Measurements from ENCODE around the gene MORF4L1. TPM values are rescaled to one million over a fixed set of nuclear protein-coding genes. Genes with fewer than 3 reads are reported as not detected.
A peak's percentile ranks its signal among the peaks of the same experiment; 100 is the strongest.

The MORF4L1 gene
- total and polyA plus RNA-seq, 10 of the 15 experiments (the other 5 are each of a cell fraction or from before 2014, with no cell fraction given), result 113 to 636 (median 229) TPM

DNA sequence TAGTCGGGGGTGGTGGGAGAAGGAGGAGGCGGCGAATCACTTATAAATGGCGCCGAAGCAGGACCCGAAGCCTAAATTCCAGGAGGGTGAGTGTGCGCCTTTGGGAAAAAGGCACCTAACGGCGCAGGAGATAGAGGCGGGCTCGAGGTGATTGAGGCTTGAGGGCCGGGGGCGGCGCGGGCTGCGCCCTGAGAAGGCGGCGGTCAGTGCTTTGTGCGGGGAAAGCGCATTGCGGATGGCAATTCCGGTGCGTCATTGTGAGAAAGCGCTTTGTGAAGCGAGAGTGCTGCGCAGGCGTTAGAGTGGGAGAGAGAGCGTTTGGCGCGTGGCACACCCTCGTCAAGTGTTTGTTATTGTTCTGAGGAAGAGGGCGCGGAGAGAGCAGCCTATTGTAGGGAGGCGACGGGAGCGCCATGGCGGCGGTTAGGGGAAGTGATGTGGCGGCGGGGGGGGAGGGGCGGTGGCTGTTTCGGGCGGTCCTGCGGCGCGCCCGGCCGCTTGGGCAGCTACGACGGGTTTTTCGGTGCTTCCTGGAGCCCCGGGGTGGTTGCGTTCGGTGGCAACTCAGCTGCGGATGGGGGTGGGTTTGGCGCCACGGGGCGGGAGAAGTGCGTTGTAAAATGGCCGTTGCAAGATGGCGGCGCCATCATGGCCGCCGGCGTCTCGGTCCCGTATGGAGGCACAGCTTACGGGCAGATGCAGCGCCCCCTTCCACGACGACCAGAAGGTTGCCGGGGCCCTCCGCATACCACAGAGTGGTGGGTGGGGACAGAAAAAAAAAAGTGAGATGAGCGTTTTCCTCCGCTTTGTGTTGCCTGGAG is 492 bp downstream of the MORF4L1 start (continued):
- TF ChIP-seq NFIC (IDR thresholded peaks at IDR 0.05; ENCODE audit: low read depth, low read length), result no peak
- no peak for TF ChIP-seq HDAC6 (IDR thresholded peaks at IDR 0.05; ENCODE audit: unreplicated experiment)
- TF ChIP-seq CREB1 (IDR thresholded peaks at IDR 0.05; ENCODE audit: low read depth), result peak; percentile 68; the same call in 1 of the 2 replicates
- peak; percentile 91 for TF ChIP-seq CHD1 (IDR thresholded peaks at IDR 0.05; ENCODE audit: low read depth, low read length)
- 0 out of 2 replicates have a peak, but pooled peaks have one; percentile 5 for TF ChIP-seq JUNB (IDR thresholded peaks at IDR 0.05)
- TF ChIP-seq, protein P1, sequence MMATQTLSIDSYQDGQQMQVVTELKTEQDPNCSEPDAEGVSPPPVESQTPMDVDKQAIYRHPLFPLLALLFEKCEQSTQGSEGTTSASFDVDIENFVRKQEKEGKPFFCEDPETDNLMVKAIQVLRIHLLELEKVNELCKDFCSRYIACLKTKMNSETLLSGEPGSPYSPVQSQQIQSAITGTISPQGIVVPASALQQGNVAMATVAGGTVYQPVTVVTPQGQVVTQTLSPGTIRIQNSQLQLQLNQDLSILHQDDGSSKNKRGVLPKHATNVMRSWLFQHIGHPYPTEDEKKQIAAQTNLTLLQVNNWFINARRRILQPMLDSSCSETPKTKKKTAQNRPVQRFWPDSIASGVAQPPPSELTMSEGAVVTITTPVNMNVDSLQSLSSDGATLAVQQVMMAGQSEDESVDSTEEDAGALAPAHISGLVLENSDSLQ (IDR thresholded peaks at IDR 0.05), result peak; percentile 50; the same call in 1 of the 2 replicates
- 0 out of 2 replicates have a peak, but pooled peaks have one; percentile 10 for TF ChIP-seq NRF1 (conservative IDR thresholded peaks at IDR 0.05; ENCODE audit: low read depth, low read length)
- no peak for TF ChIP-seq SREBF2 (IDR thresholded peaks at IDR 0.05; ENCODE audit: low read length)
- TF ChIP-seq MEF2B (IDR thresholded peaks at IDR 0.05; ENCODE audit: partially characterized antibody, poor library complexity, severe bottlenecking), result no peak
- no peak for TF ChIP-seq MYB (IDR thresholded peaks at IDR 0.05; ENCODE audit: borderline replicate concordance, low read depth, low read length)
- peak; percentile 83 for TF ChIP-seq RUNX3 (IDR thresholded peaks at IDR 0.05; ENCODE audit: low read length)
- peak; percentile 36; the same call in 1 of the 2 replicates for TF ChIP-seq NR2F1 (conservative IDR thresholded peaks at IDR 0.05)
- no peak for TF ChIP-seq PAX8 (IDR thresholded peaks at IDR 0.05)
- TF ChIP-seq BMI1 (IDR thresholded peaks at IDR 0.05; ENCODE audit: borderline replicate concordance), result no peak
- TF ChIP-seq ZNF622 (IDR thresholded peaks at IDR 0.05), result no peak
- TF ChIP-seq ZZZ3 (IDR thresholded peaks at IDR 0.05; ENCODE audit: control insufficient read depth, insufficient read length, low read depth), result no peak
- peak; percentile 14; the same call in 1 of the 2 replicates for TF ChIP-seq SMAD5 (IDR thresholded peaks at IDR 0.05; ENCODE audit: low read depth)
- TF ChIP-seq, protein P2, sequence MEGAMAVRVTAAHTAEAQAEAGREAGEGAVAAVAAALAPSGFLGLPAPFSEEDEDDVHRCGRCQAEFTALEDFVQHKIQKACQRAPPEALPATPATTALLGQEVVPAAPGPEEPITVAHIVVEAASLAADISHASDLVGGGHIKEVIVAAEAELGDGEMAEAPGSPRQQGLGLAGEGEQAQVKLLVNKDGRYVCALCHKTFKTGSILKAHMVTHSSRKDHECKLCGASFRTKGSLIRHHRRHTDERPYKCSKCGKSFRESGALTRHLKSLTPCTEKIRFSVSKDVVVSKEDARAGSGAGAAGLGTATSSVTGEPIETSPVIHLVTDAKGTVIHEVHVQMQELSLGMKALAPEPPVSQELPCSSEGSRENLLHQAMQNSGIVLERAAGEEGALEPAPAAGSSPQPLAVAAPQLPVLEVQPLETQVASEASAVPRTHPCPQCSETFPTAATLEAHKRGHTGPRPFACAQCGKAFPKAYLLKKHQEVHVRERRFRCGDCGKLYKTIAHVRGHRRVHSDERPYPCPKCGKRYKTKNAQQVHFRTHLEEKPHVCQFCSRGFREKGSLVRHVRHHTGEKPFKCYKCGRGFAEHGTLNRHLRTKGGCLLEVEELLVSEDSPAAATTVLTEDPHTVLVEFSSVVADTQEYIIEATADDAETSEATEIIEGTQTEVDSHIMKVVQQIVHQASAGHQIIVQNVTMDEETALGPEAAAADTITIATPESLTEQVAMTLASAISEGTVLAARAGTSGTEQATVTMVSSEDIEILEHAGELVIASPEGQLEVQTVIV (IDR thresholded peaks at IDR 0.05; ENCODE audit: borderline replicate concordance, partially characterized antibody), result no peak
- no peak for TF ChIP-seq NFYB (IDR thresholded peaks at IDR 0.05; ENCODE audit: insufficient read depth, low read depth, low read length)
- no peak for TF ChIP-seq KLF5 (IDR thresholded peaks at IDR 0.05; ENCODE audit: partially characterized antibody)
- TF ChIP-seq, protein P3, sequence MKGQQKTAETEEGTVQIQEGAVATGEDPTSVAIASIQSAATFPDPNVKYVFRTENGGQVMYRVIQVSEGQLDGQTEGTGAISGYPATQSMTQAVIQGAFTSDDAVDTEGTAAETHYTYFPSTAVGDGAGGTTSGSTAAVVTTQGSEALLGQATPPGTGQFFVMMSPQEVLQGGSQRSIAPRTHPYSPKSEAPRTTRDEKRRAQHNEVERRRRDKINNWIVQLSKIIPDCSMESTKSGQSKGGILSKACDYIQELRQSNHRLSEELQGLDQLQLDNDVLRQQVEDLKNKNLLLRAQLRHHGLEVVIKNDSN (IDR thresholded peaks at IDR 0.05; ENCODE audit: borderline replicate concordance, extremely low read length, insufficient read depth, low read depth, low read length), result no peak
- no peak for TF ChIP-seq STAT3 (IDR thresholded peaks at IDR 0.05; ENCODE audit: low read depth, low read length)
- TF ChIP-seq CBFB (IDR thresholded peaks at IDR 0.05; ENCODE audit: low read depth), result peak; percentile 63
- TF ChIP-seq POU2F2 (IDR thresholded peaks at IDR 0.05; ENCODE audit: borderline replicate concordance, low read depth, low read length), result peak; percentile 12; the same call in 1 of the 3 replicates
- TF ChIP-seq IKZF2 (IDR thresholded peaks at IDR 0.05), result no peak; a peak in 2 of 4 replicates

All from GM12878 (cell line).